ENCODE measurements around the gene RIMBP2.

RIMBP2 gene

GRCh38 chr12:130517588-130517987, 198.5 kb downstream of the RIMBP2 start:
- Histone ChIP-seq H4K20me1 (ENCODE audit: insufficient read depth, low read length) (no peaks in the 10 kb centered on the region; the same call in 1 of the 2 replicates), H3K9me3 (ENCODE audit: insufficient read depth, low read length, severe bottlenecking) (no peaks in the 10 kb centered on the region), H3K9ac (ENCODE audit: low read depth, low read length) (no peak overlapping the region), H3K36me3 (ENCODE audit: insufficient read depth, low read length) (no peaks in the 10 kb centered on the region), H3K4me3 (ENCODE audit: low read depth in 1 of 2, low read length in 2 of 2) (no peak overlapping the region), H3K4me1 (ENCODE audit: insufficient read depth, low read length) (peaks cover 21% of the 10 kb centered on the region), H2AFZ (ENCODE audit: low read depth, low read length) (no peak overlapping the region), H3K4me2 (ENCODE audit: insufficient read depth, low read length) (no peak overlapping the region), H3K27me3 (ENCODE audit: insufficient read depth, low read length, poor library complexity) (no peaks in the 10 kb centered on the region), H3K79me2 (ENCODE audit: insufficient read depth, low read length) (no peaks in the 10 kb centered on the region), H3K27ac (ENCODE audit: low read length) (no peak overlapping the region)
- no peak for ATAC-seq (ENCODE audit: insufficient read depth, low read depth)
- TF ChIP-seq CTCF (IDR thresholded peaks at IDR 0.05; ENCODE audit: borderline replicate concordance, extremely low read depth, low read length, poor library complexity, severe bottlenecking) = no peak
- no peak for TF ChIP-seq EZH2 (IDR thresholded peaks at IDR 0.05; ENCODE audit: borderline replicate concordance, low read depth, low read length, severe bottlenecking)
- DNase-seq = no peak

GRCh38 chr12:130514149-130514551, 201.9 kb downstream of the RIMBP2 start:
- no peaks in the 10 kb centered on the region for H3K36me3 ChIP-seq (ENCODE audit: insufficient read depth, low read length)
- H3K4me3 ChIP-seq (ENCODE audit: low read depth in 1 of 2, low read length in 2 of 2) = no peak overlapping the region
- H3K27me3 ChIP-seq (ENCODE audit: insufficient read depth, low read length, poor library complexity) = no peaks in the 10 kb centered on the region
- H3K9ac ChIP-seq (ENCODE audit: low read depth, low read length) = no peak overlapping the region
- H3K9me3 ChIP-seq (ENCODE audit: insufficient read depth, low read length, severe bottlenecking) = no peaks in the 10 kb centered on the region
- TF ChIP-seq CTCF (IDR thresholded peaks at IDR 0.05; ENCODE audit: borderline replicate concordance, extremely low read depth, low read length, poor library complexity, severe bottlenecking) (no peak), EZH2 (IDR thresholded peaks at IDR 0.05; ENCODE audit: borderline replicate concordance, low read depth, low read length, severe bottlenecking) (no peak)
- H3K4me2 ChIP-seq (ENCODE audit: insufficient read depth, low read length) = no peak overlapping the region
- DNase-seq = no peak
- no peaks in the 10 kb centered on the region for H3K79me2 ChIP-seq (ENCODE audit: insufficient read depth, low read length)
- no peak overlapping the region for H2AFZ ChIP-seq (ENCODE audit: low read depth, low read length)
- no peak for ATAC-seq (ENCODE audit: insufficient read depth, low read depth)
- H4K20me1 ChIP-seq (ENCODE audit: insufficient read depth, low read length) = no peaks in the 10 kb centered on the region
- no peak overlapping the region for H3K27ac ChIP-seq (ENCODE audit: low read length)
- H3K4me1 ChIP-seq (ENCODE audit: insufficient read depth, low read length) = no peaks in the 10 kb centered on the region

GRCh38 chr12:130513556-130513955, 202.5 kb downstream of the RIMBP2 start:
- TF ChIP-seq CTCF (IDR thresholded peaks at IDR 0.05; ENCODE audit: borderline replicate concordance, extremely low read depth, low read length, poor library complexity, severe bottlenecking) (no peak), EZH2 (IDR thresholded peaks at IDR 0.05; ENCODE audit: borderline replicate concordance, low read depth, low read length, severe bottlenecking) (no peak)
- H3K27ac ChIP-seq (ENCODE audit: low read length) = no peak overlapping the region
- no peak for ATAC-seq (ENCODE audit: insufficient read depth, low read depth)
- no peak overlapping the region for H3K4me2 ChIP-seq (ENCODE audit: insufficient read depth, low read length)
- DNase-seq = no peak
- no peak overlapping the region for H3K4me3 ChIP-seq (ENCODE audit: low read depth in 1 of 2, low read length in 2 of 2)
- H3K4me1 ChIP-seq (ENCODE audit: insufficient read depth, low read length) = no peaks in the 10 kb centered on the region
- H3K27me3 ChIP-seq (ENCODE audit: insufficient read depth, low read length, poor library complexity) = no peaks in the 10 kb centered on the region
- no peaks in the 10 kb centered on the region for H3K79me2 ChIP-seq (ENCODE audit: insufficient read depth, low read length)
- H3K36me3 ChIP-seq (ENCODE audit: insufficient read depth, low read length) = no peaks in the 10 kb centered on the region
- no peak overlapping the region for H2AFZ ChIP-seq (ENCODE audit: low read depth, low read length)
- no peak overlapping the region for H3K9ac ChIP-seq (ENCODE audit: low read depth, low read length)
- no peaks in the 10 kb centered on the region for H4K20me1 ChIP-seq (ENCODE audit: insufficient read depth, low read length)
- H3K9me3 ChIP-seq (ENCODE audit: insufficient read depth, low read length, severe bottlenecking) = no peaks in the 10 kb centered on the region

- ATAC-seq (ENCODE audit: insufficient read depth, low read depth) (no peak), DNase-seq (no peak)
- TF ChIP-seq CTCF (IDR thresholded peaks at IDR 0.05; ENCODE audit: borderline replicate concordance, extremely low read depth, low read length, poor library complexity, severe bottlenecking) (no peak), EZH2 (IDR thresholded peaks at IDR 0.05; ENCODE audit: borderline replicate concordance, low read depth, low read length, severe bottlenecking) (no peak)
Observed at GRCh38 chr12:130511285-130511684, 204.8 kb downstream of the RIMBP2 start.

More at GRCh38 chr12:130511285-130511684, 204.8 kb downstream of the RIMBP2 start:
- H2AFZ ChIP-seq (ENCODE audit: low read depth, low read length) = no peak overlapping the region
- no peak overlapping the region for H3K4me2 ChIP-seq (ENCODE audit: insufficient read depth, low read length)
- H3K79me2 ChIP-seq (ENCODE audit: insufficient read depth, low read length) = no peaks in the 10 kb centered on the region
- H3K4me3 ChIP-seq (ENCODE audit: low read depth in 1 of 2, low read length in 2 of 2) = no peak overlapping the region
- no peak overlapping the region for H3K9ac ChIP-seq (ENCODE audit: low read depth, low read length)
- no peaks in the 10 kb centered on the region for H3K9me3 ChIP-seq (ENCODE audit: insufficient read depth, low read length, severe bottlenecking)
- no peak overlapping the region for H3K27ac ChIP-seq (ENCODE audit: low read length)
- H3K4me1 ChIP-seq (ENCODE audit: insufficient read depth, low read length) = no peaks in the 10 kb centered on the region
- no peaks in the 10 kb centered on the region for H3K27me3 ChIP-seq (ENCODE audit: insufficient read depth, low read length, poor library complexity)
- no peaks in the 10 kb centered on the region for H3K36me3 ChIP-seq (ENCODE audit: insufficient read depth, low read length)
- no peaks in the 10 kb centered on the region for H4K20me1 ChIP-seq (ENCODE audit: insufficient read depth, low read length)
